Endometrium (tissue), 2 donors: Measurements from ENCODE around the gene STXBP5.

Experiments
- FAIRE-seq: peaks from 2 replicates; lab custom pipeline; 2012; peaks lifted over from hg19 to GRCh38; lab: Jason Lieb, UNC
- donor health status: control.
- donor health status: control.

STXBP5 gene

DNA sequence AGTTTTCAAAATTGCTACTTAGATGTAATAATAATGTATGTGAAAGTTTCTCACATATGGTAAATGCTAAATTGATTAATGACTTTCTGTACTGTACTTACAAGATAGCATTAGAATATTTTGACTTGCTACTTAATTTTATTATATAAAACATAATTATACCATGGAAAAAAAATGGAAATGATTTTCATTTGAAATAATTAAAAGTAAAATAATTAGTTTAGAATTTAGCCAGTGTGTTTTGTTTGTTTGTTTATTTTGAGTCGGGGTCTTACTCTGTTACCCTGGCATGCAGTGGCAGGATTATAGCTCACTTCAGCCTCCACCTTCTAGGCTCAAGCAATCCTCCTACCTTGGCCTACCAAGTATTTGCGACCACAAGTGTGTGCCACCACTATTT, 7.1 kb downstream of the STXBP5 start:
- FAIRE-seq: no peak

DNA sequence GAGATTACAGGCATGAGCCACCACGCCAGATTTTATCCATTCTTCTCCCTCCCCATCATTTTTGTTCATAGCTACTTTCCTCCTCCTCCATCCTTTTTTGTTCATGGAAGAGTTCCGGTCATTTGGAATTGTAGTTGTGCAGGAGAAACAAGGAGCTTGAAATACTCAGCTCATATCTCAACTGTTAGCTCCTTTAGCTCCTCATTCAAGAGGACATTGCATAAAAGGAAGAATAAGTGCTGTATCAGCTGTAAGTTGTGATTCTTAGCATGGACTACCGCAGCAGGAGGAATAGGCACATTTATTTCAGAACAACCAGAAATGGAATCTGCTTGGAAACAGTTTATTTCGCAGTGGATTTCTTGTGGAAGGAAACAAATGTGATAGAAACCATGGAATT, 7.6 kb downstream of the STXBP5 start:
- FAIRE-seq: no peak

DNA sequence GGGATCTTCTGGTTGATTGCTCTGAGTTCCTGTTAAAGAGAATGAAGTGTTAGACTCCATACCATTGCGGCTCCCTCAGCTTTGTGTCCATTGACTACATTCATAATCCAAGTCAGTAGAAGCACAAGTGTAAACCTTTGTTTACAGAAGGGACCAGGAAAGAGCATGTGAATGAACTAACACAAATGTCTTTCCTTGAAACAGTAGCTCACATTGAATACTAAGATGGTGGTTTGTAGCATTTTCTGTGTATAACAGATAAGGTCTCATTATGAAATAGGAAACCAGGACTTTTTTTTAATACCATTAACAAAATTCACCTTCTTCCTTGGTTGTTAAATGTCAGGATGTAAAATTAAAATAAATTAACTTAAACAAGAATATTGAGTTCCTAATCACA, 8.4 kb downstream of the STXBP5 start:
- FAIRE-seq: no peak

DNA sequence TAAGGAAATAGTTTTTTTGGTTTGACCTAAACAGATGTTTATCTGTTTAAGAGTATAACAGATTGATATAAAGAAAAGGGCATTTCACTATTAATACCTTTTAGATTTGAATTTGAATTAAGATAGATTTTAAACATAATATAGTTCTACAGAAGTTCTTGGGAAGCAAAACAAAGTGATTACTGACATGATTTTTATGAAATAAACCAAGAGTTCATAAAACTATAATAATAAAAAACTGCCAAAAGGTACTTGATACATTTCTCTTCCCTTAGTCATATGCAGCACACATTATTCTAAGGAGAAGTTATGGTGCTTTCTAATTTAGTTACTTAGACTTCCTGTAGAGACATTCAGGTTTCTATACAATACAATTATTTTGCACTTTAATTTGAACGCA, 9.6 kb downstream of the STXBP5 start:
- FAIRE-seq: no peak

DNA sequence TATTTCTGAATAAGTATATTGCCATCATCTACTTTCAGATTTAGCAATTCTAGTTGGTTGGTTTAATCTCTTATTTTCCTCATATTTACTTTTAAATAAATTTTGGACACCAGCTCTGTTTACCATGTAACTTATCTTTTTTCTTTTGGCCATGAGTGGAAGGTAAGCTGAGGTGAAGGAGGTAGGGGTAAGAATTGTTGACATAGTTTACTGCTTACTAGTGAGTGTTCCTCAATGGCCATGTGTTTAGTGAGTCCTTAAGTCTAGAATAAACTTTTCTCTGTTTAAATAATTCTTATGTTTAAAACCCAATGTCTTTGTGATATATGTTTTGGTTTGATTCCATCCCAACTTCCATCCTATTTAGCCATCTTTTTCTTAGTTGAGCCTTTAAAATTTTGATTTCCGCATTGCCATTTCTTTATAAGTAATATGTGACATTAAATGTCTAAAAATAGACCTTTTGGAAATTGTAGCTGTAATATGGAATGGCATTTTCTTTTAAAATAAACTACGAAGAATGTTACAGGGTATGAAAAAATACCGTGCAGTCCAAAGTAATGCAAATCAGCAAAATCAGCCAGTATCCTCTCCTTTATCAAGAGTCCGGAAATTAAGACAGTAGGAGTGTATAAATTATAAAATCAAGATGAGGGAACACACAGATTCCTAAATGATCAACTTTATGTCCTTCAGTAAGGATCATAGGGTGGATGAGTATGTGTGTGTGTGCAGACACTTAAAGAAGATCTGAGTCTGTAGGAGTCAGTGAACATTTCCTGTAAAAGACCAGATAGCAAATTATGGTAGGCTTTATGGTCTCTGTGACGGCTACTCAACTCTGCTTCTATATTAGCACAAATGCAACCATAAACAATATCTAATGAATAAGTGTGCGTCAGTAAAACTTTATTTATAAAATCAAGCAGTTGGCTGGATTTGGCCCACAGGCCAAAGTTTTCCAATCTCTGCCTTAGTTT, 10.3 kb downstream of the STXBP5 start:
- no peak for FAIRE-seq

DNA sequence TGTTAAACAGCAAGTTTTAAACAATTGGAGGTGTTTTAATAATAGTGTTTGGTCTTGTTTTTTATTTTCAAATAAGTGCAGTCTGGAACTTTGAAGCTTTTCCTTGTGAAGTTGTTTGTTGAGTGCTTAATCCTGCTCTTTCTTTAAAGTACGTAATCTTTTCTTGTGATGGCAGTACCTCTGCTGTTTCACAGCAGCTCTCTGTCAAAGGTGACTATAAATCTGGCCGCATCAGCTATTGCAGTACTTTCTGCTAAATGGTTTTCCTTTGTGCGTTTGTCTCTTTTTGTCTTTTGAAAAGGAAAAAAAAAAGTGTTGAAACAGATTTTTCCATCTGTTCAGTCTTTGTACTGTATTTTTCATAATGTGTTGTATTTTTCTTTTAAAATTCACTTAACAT, 12.7 kb downstream of the STXBP5 start:
- no peak for FAIRE-seq

DNA sequence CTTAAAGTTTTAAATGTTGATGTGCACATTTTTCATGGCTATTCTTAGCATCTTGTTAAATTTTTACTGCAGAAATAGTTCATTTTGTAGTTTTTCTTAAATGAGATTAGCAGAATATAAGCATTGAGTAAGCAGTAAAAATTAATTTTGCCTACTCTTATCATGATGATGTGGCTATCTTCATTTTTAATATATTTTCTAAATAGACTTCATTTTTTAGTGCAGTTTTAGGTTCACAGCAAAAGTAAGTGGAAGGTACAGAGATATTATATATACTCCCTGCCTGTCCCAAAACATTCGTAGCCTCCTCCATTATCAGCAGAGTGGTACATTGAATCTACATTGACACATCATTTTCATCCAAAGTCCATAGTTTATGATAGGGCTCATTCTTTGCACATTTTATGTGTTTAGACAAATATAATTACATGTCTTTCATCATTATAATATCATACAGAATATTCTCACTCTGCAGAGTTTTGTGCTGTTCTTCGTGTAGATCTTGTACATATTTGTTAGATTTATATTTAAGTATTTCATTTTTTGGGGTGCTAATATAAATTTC, 13.7 kb downstream of the STXBP5 start:
- FAIRE-seq: no peak

DNA sequence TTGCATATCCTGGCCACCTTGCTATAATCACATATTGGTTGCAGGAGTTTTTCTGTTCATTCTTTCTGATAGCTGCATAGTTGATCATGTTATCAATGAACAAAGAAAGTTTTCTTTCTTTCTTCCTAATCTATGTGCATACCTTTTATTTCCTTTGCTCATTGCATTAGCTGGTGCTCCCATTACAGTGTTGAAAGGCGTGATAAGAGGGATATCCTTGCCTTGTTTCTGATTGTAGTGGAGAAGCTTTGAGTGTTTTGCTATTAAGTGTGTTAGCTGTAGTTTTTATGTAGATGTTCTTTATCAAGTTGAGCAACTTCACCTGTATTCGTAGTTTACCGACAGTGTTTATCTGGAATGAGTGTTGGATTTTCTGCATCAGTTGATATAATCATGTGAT, 14.6 kb downstream of the STXBP5 start:
- no peak for FAIRE-seq

DNA sequence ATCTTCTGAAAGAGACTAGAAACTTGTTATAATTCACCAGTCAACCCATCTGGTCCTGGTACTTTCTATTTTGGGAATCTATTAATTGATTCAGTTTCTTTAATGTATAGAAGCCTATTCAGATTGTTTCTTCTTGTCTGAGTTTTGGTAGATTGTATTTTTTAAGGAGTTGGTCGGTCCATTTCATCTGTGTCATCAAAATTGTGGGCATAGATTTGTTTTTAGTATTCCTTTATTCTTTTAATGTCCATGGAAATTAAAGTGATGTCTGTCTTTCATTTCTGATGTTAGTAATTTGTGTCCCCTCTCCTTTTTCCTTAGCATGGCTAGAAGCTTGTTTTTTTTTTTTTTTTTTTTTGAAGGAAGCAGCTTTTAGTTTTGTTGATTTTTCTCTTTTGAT, 15.2 kb downstream of the STXBP5 start:
- no peak for FAIRE-seq

DNA sequence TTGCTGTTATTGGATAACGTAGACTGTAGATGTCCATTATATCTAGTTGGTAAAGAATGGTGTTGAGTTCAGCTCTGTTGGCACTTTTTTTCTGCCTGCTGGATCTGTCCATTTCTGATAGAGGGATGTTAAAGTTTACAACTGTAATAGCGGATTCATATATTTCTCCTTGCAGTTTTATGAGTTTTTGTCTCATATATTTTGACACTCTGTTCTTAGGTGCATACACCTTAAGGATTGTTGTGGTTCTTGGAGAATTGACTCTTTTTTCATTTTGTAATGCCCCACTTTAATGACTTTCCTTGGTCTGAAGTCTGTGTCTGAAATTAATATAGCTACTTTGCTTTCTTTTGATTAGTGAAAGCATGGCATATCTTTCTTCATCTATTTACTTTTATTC, 16.1 kb downstream of the STXBP5 start:
- no peak for FAIRE-seq

DNA sequence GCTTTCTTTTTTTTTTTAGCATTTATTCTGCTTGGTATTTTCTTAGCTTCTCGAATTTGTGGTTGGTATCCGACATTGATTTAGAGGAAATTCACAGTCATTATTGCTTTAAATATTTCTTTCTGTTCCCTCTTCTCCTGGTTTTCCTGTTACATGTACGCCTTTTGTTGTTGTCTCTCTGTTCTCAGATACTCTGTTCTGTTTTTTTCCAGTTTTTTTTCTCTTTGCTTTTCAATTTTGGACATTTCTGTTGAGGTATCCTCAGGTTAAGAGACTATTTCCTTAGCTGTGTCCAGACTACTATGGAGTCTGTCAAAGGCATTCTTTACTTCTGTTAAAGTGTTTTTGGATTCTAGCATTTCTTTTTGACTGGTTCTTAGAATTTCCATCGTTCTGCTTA, 17.5 kb downstream of the STXBP5 start:
- no peak for FAIRE-seq

DNA sequence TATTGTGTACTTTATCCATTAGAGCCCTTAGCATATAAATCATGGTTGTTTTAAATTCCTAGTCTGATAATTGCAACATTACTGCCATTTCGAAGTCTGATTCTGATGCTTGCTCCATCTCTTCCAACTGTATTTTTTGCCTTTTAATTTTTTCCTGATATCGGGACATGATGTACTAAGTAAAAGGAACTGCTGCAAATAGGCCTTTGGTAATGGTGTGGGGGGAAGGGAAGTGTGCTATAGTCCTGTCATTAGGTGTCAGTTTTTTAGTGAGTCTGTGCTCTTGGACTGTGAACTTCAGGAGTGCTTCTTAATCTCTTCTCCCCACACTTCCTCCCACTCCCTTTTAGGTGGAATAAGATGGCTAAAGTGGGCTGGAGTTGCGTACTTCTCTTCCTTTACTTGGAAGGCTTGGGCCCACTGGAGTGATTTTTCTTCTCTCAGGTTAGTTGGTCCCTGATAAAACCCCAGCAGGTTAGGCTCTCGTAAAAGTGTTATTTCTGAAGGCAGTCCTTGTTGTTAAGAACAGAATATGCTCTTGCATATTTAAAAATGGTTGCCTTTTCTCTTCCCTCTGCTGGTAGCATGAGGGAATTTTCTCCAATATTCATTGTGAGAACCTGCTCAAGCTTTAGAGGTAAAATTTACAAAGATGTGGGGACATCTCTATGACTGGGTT, 18.1 kb downstream of the STXBP5 start:
- no peak for FAIRE-seq

DNA sequence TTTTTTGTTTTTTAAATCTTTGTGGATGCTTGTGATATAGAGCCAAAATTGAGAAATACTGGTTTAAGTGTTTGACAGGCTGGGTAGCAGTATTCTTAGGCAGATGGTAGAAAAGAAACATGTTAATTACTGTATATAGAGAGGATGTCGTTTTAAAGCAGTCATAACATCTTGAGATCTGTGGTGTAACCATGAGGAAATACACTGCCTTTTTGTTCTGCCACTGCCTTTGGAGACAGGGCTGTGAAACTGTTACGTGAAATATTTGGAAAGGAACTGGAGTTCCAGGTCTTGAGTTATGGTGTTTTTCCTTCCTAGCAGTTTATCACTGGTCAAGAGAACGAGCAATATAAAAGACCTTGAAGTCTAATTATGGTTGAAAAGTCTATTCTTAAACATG, 19.5 kb downstream of the STXBP5 start:
- no peak for FAIRE-seq

DNA sequence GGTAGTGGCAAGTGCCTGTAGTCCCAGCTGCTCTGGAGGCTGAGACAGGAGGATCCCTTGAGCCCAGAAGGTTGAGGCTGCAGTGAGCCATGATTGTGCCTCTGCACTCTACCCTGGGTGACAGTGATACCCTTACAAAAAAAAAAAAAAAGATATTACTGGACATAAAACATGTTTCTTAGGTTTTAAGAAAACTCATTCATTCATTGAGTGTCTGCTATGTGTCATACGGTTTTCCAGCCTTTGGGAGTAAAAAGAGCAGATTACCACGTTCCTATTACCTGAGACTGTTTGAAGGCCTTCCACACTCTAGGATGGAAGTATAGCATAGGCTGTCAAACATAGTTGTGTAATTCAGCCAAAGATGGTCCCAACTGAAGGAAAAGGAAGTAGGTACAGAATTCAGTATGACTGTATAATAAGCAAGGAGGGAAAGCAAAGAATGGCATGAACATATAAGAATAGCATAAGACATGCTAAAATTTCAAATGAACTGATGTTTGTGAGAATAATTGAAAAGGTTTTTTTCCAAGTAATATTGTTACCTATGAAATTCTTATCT, 22.0 kb downstream of the STXBP5 start:
- no peak for FAIRE-seq

DNA sequence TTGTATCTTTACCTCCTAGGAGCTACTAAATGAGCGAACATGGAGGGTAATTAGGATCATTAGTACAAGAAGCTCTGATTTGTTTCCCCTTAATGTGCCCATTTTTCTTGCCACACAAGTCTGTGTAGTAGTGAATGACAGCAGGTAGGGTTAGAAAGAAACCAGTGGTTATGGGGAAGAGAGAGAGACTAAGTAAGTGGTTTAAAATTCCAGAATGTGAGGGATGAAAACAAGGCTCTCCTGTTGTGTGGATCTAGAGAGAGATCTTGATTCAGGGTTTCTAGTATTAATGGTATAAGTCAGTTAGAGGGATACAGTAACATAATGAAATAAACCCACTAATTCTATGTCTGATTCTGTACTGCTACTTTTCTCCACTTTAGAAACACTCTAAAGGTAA, 22.7 kb downstream of the STXBP5 start:
- no peak for FAIRE-seq

DNA sequence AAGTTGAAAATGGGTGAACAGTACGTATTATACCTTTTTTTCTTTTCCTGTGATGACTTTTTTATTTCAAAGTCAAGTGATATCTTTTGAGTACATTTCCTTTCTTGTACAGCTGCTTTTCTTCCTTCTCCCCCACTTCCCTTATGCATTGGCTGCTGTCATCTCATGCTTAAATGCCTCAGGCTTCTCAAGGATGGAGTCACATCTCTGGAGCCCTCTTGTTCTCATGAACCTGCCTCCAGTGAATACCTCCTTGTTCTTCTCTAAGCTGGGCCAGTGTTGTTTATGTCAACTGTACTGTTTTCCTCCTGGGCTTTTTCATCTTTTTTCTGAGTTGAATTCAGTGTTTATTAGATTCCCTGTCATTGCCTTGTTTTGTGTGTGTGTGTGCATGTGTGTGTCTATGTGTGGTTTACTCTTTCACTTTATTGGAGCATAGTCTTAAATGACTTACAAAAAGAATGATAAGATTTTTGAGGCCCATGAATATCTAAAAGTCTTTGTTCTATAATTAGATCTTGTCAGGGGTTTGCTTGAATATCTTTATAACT, 23.6 kb downstream of the STXBP5 start:
- FAIRE-seq: no peak

DNA sequence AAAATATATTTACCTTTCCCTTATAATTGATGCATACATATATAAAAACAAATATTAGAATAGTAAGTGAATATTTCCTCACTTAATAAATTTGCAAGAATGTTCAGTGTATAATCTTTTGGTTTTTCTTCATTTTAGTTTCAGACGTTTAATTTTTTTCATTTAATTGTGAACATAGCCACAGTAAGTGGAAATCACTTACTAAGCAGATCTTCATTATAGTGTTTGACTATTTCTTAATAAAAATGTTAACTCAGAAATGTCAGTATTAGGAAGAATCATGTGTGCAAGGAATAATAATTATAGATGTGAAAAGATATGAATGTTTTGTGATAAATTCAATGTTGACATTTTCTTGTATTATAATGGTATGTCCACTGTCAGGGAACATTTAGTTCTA, 27.4 kb downstream of the STXBP5 start:
- FAIRE-seq: no peak

DNA sequence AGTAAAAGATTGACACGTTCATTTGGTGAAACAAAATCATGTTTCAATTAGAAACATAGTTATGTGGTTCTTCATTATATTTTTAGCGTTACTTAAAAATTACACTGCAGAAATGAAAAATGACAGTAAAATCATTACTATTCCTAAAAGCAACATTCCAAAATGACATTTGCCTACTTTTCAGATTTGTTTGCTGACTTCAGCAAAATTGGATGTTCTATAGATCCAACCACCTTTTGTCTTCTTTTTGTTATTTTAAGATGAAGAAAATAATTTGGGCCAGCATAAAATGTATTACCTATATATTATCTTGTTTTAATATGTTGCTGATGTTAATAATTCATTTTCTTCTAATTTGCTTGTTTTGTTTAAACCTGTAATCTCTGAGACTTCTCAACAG, 30.5 kb downstream of the STXBP5 start:
- FAIRE-seq: no peak

DNA sequence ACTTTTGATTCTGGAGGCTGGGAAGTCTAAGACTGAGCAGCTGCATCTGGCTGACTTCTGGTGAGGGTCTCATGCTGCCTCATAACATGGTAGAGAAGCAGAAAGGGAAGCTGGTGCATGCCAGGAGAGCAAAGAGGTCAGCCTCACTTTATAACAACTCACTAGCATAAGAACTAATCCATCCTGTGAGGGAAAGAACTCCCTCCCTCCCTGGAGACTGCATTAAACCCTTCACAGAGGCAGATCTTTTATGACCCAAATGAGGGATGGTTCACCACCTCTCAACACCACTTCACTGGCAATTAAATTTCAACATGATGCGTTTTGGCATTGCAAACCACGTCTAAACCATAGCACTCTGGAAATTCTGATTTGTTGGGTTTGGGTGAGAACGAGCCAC, 33.9 kb downstream of the STXBP5 start:
- no peak for FAIRE-seq

DNA sequence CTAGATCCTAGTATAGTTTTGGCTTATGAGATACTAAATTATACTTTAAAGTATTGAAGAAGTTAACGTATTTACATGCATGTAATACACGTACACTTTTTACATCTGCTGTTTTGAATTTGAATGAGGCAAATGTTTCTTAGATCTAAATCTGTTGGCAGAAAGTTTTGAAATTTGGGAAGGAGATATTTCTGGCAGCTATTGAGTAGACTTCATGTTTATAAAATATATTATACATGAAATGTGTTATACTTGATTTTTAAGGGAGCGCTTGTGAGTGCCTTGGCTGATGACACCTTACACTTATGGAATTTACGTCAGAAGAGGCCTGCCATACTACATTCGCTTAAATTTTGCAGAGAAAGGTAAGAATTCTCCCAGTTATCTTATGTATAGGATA, 34.7 kb downstream of the STXBP5 start:
- no peak for FAIRE-seq

DNA sequence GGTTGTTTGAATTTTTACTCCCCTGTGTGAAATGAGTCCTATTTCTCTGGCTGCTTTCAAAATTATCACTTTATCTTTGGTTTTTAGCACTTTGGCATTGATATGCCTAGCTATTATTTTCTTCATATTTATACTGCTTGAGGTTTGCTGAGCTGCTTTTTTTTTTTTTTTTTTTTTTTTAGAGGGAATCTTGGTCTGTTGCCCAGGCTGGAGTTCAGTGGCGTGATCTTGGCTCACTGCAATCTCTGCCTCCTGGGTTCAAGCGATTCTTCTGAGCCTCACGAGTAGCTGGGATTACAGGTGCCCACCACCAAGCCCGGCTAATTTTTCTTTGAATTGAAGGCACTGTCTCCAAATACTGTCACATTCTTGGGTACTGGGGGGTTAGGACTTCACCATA, 40.6 kb downstream of the STXBP5 start:
- no peak for FAIRE-seq

DNA sequence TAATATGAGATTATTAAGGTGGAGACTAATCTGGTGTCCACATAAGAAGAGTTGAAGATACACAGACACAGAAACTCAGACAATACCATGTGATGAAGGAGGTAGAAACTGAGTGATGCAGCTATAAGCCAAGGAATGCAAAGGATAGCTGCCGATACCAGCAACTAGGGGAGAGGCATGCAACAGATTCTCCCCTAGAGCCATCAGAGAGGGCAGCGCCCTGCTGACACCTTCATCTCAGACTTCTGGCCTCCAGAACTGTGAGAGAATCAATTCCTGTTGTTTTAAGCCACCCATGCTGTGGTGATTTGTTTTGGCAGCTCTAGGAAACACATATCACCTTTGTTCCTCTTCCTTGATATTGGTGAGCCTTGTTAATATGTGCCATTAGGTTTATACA, 41.5 kb downstream of the STXBP5 start:
- FAIRE-seq: no peak
